ENCODE results near the gene CAMK1G.

CAMK1G gene

DNA sequence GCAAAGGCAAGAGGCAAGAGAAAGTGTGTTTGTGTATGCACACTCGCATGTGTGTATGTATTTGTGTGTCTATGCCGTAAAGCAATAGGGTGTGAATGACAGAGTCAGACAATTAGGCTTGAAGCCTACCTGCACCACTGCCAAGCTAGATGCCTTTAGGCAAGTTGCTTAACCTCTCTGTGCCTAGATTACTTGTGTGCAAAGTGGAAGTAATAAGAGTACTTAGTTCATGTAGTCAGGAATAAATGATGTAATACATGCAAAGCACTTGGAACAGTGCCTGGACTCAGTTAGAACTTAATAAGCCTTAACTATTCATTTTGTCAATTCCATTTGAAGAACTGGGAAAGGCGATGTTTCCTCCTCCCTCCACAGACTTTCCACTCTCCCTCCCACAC, 37.0 kb downstream of the CAMK1G start:
- no peak for FAIRE-seq

DNA sequence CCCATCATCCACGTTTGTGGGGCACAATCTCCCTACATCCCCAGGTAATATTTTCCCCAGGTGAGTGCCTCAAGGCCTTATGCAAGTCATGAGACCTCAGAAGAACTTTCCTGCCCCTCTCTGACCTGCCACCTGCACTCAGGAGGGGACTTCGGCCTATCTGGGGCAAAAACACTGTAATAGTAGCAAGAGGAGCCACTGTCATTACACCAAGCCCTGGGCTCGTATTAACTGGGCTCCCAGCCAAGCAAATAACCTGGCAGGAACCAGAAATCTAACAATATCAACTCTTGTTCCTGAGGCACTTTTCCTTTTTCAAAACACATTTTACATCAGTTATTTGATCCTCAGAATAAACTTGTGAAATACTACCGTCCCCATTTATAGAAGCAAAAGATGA, 37.8 kb downstream of the CAMK1G start:
- FAIRE-seq = no peak

DNA sequence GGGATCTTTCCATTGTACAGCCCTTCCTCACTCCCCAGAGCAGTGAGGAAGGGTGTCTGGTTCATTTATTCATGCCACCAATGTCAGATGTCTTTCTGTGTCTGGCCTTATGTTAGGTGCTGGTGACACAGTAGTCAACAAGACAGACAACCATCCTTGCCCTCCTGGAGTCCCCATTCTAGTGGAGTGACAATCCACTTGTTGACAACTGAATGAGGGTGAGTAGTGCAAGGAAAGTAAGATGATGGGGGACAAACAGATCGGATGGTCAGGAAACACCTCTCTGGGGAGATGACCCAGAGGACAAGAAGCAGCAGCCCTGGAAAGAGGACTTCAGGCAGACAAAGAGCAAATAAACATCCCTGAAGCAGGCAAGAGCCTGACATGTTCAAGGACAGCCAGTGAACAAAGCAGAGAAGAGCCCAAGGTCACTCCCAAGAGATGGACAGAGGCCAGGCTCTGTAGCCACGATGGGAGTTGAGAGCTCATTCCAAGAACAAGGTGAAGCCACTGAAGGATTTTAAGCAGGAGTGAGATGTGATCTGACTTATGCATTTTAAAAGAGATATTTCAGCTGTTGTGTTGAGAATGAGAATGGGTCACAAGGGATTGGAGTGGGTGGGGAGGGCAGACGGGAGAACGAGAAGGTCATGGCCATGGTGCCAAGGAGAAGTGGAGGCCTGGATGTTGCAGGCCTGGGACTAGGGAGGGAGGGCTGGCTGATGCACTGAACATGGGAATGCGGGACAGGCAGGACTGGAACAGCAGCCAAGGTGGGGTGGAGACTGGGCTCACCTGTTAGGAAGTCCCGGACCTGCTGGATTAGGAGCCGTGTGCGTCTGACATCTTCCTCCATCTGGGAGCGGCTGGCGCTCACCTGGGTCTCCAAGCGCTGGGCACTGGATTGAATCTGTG, 38.5 kb downstream of the CAMK1G start:
- no peak for FAIRE-seq

DNA sequence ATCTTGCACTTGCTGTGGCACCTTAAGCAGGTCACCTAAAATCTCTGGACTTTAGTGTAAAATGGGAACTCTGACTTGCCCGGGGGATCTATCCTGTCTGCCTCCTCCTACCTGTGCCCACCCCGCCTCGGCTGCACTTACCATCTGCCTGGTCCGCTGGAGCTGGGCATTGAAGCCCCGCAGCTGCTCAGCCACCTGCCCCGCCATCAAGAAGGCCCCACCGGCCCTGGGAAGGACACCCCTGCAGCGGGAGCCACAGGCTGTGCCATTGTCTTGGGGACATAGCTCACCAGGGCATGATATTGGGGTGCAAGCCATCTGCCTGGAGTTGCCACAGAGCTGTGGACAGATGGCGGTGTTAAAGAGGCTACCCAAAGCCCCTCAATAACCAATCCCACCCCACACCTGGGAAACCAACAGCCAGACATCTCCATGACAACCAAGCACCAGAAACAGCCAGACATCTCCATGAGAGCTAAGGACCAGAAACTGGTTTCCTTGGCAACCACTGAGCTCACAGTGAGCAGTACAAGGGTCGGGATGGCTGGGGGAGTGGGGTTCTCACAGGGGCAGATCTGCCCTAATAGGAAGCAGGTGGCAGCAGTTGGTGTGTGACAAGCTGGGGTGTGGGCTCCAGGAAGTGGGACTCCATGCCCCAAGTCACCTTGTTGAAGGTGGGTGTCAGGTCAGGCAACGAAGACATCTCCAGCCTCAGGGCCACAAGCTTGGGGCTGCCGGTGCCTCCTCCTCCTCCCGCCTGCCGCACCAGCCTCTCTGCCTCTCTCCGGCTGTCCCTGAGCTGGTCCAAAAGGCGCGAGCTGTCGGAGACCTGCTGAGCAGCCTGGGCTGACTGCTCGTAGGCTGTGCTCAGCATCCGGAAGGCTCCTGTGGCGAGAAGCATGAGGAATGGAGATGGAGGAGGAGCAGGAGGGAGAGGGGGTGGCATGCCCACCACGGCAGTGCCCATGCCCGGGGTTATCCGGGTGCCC, 39.6 kb downstream of the CAMK1G start:
- no peak for FAIRE-seq

DNA sequence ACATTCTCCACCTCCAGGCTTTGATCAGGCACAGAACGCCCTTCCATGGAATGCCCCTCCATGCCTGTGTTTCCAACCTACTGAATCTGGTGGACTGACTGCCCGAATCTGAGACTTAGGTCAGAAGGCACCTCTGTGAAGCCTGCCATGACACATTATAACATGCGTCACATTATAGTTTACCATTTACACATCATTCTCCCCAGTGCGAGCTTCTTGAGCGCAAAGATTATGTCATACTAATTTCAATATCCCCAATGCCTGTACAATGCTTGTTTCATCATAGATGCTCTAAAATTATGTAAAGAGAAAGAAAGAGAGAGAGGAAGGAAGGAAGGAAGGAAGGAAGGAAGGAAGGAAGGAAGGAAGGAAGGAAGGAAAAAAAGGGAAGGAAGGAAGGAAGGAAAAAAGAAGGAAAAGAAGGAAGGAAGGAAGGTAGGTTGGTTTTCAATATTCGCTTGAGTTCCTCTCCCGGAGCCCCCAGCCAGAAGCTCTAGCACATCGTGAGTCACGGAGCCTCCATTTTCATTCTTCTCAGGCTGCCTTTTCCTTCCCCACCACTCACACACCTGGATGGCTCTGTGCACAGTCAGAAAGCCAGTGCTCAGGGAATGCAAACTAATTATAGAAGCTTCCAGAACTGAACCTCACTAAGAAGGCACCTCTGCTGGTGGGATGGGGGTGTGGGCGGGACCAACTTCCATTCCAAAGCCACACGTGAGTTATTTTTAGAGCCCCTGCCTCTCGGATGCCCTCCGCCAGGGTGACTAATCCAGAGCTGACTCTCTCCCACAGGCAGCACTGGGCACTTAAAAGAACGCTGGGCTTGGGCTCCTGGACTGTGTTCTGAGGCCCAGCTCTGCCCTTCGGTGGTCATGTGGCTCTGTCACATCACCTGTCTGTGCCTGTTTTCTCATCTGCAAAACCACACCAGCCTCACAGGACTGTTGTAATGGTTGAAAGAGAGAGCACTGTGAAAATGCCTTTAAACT, 41.3 kb downstream of the CAMK1G start:
- FAIRE-seq = no peak

DNA sequence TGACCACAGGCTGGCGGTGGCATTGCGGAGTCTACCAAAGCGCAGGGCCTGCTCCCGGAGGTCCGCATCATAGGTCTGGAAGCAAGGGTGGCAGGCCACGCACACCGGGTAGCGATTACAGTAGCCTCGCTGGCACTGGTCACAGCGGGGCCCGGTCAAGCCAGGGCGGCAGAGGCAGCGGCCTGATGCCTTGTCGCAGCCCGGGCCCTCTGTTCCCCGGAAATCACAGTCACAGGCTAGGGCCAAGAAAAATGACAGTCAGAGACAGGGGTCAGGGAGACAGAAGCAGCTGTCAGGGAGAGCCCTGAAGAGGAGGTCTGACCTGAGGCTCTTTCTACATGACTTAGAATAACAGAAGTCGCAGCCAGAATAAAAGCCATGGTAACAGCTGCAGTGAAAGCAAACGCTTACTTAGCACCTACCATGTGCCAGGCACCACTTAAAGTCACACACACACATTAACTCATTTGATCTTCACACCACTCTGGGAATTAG, 42.3 kb downstream of the CAMK1G start:
- no peak for FAIRE-seq

DNA sequence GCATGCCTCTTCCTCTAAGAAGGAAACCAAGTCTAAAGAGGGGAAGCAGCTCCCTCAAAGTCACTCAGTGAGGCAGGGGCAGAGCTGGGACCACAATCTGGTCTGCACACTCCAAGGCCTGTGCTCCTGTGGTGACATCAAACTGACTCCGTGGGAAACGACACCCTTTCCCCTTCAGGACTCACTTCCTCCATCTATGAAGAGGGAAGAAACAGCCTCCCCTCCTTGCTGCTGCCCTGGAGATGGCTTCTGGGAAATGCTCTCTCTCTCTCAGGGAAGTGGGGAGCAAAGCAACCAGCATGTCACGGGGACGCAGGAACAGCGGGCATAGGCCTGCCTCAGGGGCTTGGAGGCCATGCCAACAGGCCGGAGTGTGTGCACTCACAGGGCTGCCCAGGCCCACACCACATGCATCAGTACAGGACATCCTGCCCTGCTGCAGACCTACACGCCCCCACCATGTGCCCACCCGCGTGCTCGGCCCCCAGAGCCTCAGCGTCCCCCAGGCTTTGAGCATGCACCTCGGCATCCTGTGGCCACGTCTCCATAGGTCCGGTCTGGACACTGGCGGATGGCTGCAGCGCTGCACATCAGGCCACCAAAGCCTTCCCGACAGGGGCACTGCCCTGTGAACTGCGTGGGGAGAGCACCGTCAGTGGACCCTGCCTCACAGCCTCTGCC, 43.0 kb downstream of the CAMK1G start:
- FAIRE-seq = no peak

DNA sequence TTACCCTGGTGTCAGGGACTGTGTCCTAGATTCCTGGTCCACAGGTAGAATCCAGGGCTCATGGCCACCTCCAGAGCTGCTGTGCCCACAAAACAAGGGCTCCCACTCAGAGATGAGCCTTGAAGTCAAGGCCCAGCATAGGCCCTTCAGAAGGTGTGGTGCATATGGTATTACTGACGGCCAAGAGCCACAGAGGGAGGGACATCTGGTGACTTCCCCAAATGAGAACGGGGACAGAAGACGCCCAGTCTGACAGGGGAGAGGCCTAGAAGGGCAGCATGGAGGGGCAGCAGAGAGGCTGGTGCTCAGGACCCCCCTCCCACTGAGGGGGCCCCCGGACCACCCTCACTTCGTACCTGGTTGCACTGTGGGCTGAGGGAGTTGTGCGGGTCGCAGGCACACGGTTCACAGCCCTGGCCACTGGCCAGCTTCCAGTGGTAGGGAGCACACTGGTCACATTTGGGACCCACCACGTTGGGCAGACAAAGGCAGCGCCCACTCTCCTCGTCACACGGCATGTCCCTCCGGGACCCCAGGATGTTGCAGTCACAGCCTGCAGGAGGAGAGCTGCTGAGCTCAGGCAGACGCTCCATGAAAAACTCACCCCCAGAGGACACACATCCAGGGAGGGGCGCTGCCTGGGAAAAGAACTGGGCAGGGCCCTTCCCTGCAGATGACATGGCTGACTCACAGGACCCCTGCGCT, 43.7 kb downstream of the CAMK1G start:
- no peak for FAIRE-seq

DNA sequence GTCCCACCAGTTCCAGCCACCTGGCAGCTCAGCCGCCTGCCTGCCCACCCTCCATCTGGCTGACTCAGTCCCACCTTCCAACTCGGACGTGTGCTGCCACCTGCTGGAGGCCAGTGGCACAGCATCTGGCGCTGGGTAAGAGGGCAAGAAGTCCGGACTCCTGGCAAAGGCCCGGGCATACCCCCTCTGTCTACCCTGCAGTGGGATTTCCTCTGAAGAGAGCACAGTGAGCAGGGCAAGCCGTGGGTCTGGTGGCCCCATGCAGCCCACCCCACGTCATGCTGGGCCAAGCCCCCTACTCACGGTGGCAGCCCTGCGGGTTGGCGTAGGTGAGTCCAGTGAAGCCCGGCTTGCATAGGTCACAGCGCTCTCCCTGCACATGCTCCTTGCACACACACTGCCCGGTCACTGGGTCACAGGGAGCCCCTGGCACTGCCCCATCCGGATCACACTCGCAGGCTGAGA, 44.2 kb downstream of the CAMK1G start:
- no peak for FAIRE-seq

DNA sequence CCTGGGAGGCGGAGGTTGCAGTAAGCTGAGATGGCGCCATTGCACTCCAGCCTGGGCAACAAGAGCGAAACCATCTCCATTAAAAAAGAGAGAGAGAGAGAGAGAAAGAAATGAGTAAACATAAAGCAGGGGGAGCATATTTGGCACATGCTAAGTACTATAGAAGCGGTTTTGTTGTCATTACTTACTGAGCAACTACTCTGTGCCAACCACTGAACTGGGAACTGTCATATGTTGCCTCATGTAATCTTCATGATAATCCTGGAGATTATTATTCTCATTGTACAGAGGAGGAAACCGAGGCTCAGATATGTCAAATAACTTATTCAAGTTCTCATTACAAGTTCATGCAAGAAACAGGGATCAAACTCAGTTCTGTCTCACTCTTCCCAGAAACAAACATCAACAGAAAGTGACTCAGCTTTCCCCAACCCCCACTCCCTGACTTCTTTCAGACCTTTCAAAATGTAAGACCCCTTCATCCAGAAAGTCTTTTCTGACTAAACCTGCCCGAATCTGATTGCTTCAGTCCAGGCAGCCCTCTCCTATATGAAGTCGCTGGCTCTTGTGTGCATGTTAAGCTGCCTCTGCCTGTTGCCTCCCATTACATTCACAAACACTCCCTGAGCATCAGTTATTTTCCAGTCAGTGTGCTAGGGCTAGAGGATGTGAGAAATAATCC, 45.2 kb downstream of the CAMK1G start:
- FAIRE-seq = no peak

DNA sequence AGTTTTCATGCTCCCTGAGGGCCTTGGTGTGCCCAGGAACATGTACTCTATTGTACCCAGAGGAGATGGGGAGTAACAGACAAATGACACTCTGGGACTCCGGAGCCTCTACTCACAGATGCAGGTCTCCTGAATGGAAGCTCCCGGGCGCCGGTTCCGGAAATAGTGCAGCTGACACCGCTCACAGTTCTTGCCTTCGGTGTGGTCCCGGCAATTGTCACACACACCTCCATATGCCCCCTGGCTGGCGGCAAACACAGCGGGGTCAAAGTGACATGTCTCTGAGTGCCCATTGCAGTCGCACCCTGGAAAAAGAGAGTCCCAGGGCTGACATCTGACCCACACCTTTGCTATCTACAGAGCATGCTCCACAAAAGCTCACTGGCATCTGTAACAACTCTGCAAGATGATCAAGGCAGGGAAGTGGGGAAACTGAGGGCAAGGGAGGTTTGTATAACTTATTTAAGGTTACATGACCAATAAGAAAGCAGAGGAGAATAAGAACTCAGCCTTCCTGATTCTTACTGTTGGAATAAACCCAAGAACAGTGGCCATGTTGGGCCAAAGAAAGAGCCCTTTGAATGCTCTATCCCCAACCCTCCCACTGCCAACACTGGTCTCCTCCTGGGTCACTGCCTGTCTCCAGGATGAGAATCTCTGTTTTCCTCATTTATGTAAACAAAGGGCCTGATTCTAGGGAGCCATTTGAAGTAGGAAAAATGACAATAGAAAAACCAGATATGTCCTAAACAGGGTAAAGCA, 46.3 kb downstream of the CAMK1G start:
- no peak for FAIRE-seq

DNA sequence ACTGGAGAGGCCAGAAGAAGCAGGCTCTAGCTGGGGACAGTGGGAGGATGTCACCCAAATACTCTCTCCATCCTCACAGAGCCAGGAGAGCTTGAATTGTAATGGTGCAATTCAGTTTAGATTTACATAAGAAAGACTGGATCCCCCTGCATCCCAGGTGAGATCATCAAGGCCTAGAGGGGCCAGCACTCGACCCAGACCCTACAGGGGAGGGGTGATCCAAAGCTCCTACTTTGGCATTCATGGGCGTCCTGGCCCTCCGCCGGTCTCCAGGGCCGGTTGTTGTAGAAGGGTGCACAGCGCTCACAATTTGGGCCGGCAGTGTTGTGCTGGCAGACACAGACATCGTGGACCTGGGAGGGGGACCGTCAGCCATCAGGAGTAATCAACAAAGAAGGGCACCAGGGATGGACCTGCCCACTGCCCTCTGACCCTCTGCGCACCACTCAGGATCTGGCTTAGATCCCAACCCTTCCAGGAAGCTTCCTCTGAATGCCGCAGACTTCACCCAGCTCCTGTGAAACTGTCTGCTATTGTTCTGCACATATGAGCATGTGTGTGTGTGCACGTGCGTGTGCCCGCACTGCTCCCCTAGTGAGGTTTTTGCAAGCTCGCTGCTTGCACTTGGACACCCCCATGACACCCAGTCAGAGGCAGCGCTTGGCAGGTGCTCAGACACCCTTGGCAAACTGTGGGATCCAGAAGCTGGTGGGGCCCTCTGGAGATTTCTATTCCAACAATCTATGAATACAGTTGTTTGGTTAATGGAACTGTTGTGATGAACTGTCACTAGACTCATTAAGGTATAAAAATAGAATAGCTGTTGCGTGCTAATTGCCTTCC, 47.1 kb downstream of the CAMK1G start:
- no peak for FAIRE-seq

DNA sequence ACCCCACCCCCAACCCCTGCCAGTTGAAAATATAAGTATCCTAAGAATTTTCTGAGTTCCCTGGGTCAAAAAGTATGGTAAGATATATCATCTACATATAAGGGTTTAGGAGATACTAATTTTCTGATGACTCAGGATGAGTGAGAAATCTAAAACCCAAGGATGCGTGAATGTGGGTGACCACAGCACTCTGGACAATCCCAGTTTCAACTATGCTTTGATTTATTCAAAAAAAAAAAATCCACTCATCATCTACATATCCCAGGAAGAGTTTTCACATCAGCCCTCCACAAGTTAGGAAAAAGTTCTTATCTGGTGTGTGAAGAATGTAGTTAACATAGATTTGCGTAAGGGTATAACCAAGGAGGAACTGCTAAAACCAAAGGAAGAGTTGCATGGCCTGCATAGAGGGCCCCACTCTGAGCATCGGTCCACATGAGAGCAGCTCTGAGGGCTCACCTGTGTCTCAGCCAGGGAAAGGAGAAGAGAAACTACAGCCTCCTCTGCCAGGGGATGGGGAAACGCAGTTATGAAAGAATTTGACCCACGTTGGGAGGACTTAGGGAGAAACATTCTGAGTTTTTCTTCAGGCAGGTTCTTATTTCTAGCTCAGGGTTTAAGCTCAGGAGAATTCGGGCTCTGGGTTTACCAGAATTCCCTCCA, 50.0 kb downstream of the CAMK1G start:
- FAIRE-seq = no peak

DNA sequence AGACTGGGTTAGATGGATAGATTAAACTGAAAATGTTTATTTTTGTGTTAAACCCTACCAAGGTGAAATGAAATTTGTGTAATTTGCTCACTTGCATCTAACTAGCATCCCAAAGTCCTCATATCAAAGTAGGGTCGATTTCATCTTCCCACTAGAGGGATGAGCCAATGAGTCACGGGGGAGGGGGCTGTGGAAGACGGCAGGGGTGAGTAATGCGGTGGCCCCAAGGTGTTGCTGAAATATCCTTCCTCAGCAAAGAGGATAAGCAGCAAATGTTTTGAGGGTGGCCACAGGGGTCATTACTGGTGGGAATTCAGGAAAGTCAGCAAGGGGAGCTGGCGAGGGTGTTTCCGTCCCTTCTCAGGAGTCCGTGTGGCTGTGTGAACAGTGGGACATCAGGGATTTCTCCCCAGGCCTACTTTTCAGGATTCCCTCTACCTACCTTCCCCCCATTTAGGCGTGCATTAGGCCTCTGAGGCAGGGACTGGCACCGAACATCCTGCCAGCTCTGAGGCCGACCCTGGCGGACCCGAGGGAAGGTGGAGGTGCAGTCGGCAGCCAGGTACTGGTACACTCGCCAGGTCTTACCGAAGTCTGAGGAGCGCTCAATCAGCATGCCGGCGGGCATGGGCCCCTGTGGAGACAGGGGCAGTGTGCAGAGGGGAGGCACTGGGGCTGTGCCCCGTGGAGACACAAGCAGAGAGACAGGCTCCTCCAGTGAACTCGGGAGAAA, 50.7 kb downstream of the CAMK1G start:
- no peak for FAIRE-seq

DNA sequence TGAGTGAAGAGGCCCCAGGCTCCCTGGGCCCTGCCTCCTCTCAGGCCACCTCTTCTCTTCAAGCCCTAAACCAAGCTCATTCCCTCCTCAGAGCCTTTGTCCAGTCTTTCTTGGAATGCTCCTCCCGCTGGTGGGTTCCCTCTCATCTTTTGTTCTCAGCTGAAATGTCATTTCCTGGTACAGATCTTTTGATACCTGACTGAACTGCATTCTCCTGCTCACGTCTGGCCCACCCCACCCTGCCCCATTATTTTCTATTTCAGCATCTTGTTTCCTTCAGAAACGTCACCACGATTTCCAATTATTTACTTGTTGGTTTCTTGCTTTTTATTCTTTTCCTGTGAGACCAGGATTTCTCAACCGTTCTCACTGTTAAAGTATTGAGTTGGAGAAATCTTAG, 52.3 kb downstream of the CAMK1G start:
- no peak for FAIRE-seq

DNA sequence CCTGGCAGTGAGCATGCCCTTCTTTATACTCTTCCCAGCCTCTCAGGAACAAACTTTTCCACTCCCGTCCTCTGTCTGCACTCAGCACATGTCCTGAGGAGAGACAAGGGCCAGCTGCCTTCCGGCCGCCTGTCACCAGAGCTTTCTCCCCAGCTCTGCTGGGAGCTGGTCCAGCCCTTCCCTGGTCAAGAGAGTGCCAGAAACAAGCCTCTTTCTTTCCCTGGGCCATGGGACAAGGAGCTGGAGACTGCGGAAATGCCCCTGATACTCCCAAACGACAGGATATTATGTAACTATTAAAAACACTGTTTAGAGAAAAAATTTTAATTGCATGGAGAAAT, 58.3 kb downstream of the CAMK1G start:
- no peak for FAIRE-seq

DNA sequence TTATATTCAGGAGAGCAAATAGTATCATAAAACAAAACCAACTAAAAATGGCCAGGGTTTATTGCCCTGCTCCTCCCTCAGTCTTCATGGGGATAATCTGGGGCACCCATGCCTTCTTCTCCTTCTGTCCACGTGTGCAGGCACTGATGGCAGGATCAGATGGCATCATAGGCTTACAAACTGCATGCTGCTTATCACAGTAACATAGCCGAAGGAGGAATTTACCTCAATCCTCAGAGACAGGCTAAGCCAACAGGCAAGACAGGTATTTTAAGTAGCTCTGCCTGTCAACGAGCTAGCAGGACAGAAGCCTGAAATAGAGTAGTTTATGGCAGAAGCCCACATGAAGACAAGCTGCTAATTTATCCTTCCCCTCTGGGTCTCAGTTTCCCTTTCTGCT, 59.3 kb downstream of the CAMK1G start:
- FAIRE-seq = no peak
